ENCODE data around the gene SLC5A6.

SLC5A6 gene

GRCh38 chr2:27211943-27212625 is at the start of gene SLC5A6, which contains the start of gene ATRAID:
Gene SLC5A6, minus strand, starts transcription at chr2:27212268. Its CDS starts 4,618 bp downstream, at chr2:27207650.
Gene ATRAID, plus strand, starts transcription at chr2:27212041. Its CDS starts 328 bp downstream, at chr2:27212369.
- in situ Hi-C loops (cut with MboI; ENCODE audit: low pct_unique_long_range_greater_than_20kb, low sequenced_read_pairs) = no loop called here
- peak; percentile 89 for DNase-seq

- DNase-seq = no peak
- in situ Hi-C loops (cut with MboI; ENCODE audit: low pct_unique_long_range_greater_than_20kb, low sequenced_read_pairs) = no loop called here
Observed at GRCh38 chr2:27261241-27261925, 49.3 kb upstream of the SLC5A6 start.

GRCh38 chr2:27258051-27258450 is 46.0 kb upstream of the SLC5A6 start:
- in situ Hi-C loops (cut with MboI; ENCODE audit: low pct_unique_long_range_greater_than_20kb, low sequenced_read_pairs) = no loop called here
- DNase-seq = no peak

DNA sequence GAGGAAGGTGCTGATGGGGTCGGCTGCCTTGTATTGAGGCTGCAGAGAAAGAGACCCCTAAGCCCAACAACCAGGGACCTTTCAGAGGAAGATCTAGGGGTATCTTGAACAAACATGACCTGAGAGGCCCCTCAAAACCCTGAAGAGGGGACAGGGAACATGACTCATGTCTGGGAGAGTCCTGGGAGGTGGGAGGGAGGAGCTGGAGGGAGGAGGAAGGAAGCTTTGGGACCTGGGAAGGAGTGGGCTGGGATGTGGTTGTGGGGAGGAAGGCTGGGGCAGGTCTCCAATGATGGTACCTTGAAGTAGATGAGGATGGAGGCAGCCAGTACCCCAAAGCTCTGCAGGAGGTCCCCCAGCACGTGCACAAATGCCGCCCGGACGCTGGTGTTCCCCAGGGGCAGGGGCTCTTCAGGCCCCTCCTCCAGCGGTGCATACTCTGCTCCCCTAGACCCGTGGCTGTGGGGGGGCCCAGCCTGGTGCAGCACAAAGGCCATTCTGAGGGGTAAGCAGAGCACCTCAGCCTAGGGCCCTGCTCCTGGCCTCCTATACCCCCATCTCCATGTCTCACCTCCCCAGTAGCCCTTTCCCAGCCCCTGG is 44.9 kb upstream of the SLC5A6 start:
- DNase-seq = no peak
- in situ Hi-C loops (cut with MboI; ENCODE audit: low pct_unique_long_range_greater_than_20kb, low sequenced_read_pairs) = no loop called here

DNA sequence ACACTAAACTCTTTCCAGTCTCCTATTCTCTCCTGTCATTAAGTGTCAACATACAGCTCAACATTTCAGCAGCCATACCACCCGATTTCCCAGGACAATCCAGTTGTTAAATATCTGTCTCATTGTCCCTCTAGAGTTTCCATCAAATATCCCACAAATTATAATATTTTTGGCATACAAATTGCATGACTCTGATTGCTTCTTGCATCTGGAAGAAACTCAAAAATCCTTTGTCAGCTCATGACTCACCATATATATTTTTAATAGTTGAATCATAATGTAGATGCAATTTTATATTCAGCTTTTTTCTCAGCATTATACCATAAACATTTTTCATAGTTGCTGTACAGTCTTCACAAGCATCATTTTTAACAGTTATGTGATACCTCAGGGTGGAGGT is 43.6 kb upstream of the SLC5A6 start:
- in situ Hi-C loops (cut with MboI; ENCODE audit: low pct_unique_long_range_greater_than_20kb, low sequenced_read_pairs) = no loop called here
- no peak for DNase-seq

DNA sequence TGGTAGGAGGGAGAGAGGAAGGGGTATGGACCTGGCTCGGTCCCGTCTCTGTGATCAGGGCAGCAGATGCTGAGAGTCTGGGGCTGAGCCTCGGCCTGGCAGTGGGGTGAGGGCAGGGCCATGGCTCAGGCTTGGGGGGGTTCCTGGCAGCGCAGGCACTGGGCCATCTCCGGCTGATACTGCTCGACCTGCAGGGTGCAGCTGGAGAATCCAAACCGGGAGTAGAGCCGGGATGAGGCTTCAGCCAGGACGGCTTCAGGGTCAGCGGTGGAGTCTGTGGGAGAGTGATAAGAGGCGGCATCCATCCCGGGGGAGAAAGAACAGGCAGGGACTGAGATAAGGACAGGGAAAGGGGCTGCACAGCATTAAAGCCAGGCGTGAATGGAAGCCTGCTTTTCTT is 43.1 kb upstream of the SLC5A6 start:
- no peak for DNase-seq
- in situ Hi-C loops (cut with MboI; ENCODE audit: low pct_unique_long_range_greater_than_20kb, low sequenced_read_pairs) = no loop called here

DNA sequence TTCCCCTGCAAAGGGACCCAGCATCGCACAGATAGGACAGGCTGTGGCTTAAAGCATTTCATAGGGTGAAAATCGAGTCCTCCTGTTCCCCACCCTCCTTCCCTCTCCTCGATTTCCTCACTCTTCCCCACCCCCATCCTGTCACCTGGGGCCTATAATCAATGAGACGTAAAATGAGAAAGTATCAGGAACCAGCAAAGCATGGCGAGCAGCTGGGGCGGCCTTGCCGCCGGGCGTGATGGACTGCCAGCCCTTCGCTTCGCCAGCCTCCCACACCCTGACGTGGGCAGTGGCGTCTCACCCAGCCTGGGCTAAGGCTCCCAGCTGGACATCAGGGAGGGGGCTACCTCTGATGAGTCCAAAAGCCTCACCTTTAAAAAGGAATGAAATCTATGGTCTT is 39.7 kb upstream of the SLC5A6 start:
- DNase-seq = no peak
- in situ Hi-C loops (cut with MboI; ENCODE audit: low pct_unique_long_range_greater_than_20kb, low sequenced_read_pairs) = no loop called here

- in situ Hi-C loops (cut with MboI; ENCODE audit: low pct_unique_long_range_greater_than_20kb, low sequenced_read_pairs) = no loop called here
- DNase-seq = no peak
Observed at GRCh38 chr2:27250652-27251379, 38.7 kb upstream of the SLC5A6 start.

DNA sequence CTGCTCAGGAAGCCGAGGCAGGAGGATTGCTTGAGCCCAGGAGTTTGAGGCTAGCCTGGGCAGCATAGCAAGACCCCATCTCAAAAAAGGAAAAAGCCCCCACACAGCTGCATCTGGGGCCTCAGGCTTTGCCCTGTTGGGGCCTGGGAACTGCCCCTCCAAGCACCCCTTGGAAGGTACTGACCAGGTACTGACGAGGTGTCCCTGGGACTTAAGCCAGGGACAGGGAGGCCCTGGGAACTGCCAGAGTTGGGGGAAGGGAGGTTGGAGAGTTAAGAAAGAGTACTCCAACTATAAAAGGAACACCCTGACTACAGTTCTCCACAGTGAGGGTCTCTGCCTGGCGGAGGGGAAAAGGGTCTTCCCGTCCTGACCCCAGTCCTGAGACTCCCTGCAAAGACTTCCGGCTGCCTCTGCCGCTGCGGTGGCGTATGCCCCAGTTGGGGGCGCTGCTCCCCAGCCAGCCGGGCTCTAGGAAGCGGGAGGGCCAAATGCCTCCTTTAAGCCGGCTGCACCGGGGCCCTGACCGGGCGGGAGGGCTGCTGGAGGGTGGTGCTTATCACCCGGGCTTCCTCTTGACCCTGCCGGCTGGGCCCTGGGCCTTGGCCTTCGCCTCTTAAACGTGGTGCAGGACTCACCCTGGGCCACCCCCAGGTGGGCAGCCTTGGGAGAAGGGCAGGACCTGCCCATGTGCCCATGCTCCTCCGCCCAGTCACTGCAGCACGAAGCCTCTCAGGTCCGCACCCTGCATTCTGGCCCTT is 38.0 kb upstream of the SLC5A6 start:
- in situ Hi-C loops (cut with MboI; ENCODE audit: low pct_unique_long_range_greater_than_20kb, low sequenced_read_pairs) = no loop called here
- DNase-seq = peak; percentile 83

GRCh38 chr2:27249159-27249890 is 37.3 kb upstream of the SLC5A6 start:
- DNase-seq = no peak
- in situ Hi-C loops (cut with MboI; ENCODE audit: low pct_unique_long_range_greater_than_20kb, low sequenced_read_pairs) = no loop called here

- DNase-seq = no peak
- in situ Hi-C loops (cut with MboI; ENCODE audit: low pct_unique_long_range_greater_than_20kb, low sequenced_read_pairs) = no loop called here
Observed at GRCh38 chr2:27247893-27248292, 35.8 kb upstream of the SLC5A6 start.

DNA sequence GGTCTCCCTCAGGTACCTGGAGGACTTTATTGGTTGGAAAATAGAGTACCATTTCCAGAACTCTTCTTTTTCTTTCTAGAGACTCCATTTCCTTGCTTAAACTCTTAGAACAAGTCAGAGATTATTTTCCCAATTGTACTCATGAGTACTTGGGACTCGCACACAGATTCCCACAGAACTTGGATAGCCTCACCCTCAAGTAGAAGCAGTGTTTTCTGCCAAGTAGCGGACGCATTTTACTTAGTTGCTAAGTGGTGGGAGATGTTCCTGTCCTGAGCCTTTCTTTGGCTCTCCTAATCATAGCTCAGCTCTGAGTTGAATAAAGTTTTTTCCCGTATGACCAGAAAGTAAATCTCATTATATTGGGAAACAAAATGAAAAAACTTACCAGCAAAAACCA is 33.6 kb upstream of the SLC5A6 start:
- in situ Hi-C loops (cut with MboI; ENCODE audit: low pct_unique_long_range_greater_than_20kb, low sequenced_read_pairs) = no loop called here
- DNase-seq = no peak

- in situ Hi-C loops (cut with MboI; ENCODE audit: low pct_unique_long_range_greater_than_20kb, low sequenced_read_pairs) = no loop called here
- DNase-seq = no peak
Observed at GRCh38 chr2:27245116-27245515, 33.0 kb upstream of the SLC5A6 start.

GRCh38 chr2:27243391-27244130 is 31.5 kb upstream of the SLC5A6 start:
- in situ Hi-C loops (cut with MboI; ENCODE audit: low pct_unique_long_range_greater_than_20kb, low sequenced_read_pairs) = no loop called here
- DNase-seq = no peak

DNA sequence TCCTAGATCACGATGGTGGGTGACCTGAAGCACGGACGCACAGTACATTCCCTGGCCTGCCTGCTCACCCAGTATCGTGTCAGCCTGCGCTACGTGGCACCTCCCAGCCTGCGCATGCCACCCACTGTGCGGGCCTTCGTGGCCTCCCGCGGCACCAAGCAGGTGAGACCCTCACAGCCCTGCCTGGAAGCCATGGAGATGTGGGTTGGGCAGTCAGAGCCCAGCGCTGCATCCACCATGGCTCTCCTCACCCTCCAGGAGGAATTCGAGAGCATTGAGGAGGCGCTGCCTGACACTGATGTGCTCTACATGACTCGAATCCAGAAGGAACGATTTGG is 30.5 kb upstream of the SLC5A6 start:
- in situ Hi-C loops (cut with MboI; ENCODE audit: low pct_unique_long_range_greater_than_20kb, low sequenced_read_pairs) = no loop called here

GRCh38 chr2:27241761-27242613 is 29.9 kb upstream of the SLC5A6 start:
- in situ Hi-C loops (cut with MboI; ENCODE audit: low pct_unique_long_range_greater_than_20kb, low sequenced_read_pairs) = no loop called here
- no peak for DNase-seq

More for the DNA sequence above, 30.5 kb upstream of the SLC5A6 start:
- no peak for DNase-seq

GRCh38 chr2:27240406-27240805 is 28.3 kb upstream of the SLC5A6 start:
- in situ Hi-C loops (cut with MboI; ENCODE audit: low pct_unique_long_range_greater_than_20kb, low sequenced_read_pairs) = no loop called here
- no peak for DNase-seq

All from KBM-7 (cell line).